H1 (cell line): ENCODE data around the gene SCIMP. TPM values are rescaled to one million over a fixed set of nuclear protein-coding genes. Genes with fewer than 3 reads are reported as not detected.

Experiments
- CTCF ChIA-PET: fragments of 300-600 bp; sonication (Branson Sonifier 250); formaldehyde crosslinking; loops from one replicate; lab custom pipeline; 2021; ENCODE audit not compliant: partially characterized antibody; lab: Charles Lee
- POLR2A ChIA-PET: fragments of 300-600 bp; sonication (Branson Sonifier 250); formaldehyde crosslinking; loops from one replicate; lab custom pipeline; 2021; ENCODE audit warnings: inconsistent platforms; ENCODE audit not compliant: partially characterized antibody; lab: Charles Lee
- DNase-seq, 2 experiments: peaks; one replicate each; pipeline versions ENCODE4 v3.0.0 to v3.0.0-alpha.2; 2010 to 2022; ENCODE audit warnings: low spot score in 2 of 2, low read depth in 1 of 2, mixed read lengths in 1 of 2
- FAIRE-seq: peaks from 2 replicates; lab custom pipeline; 2011; peaks lifted over from hg19 to GRCh38; lab: Jason Lieb, UNC
- H2AFZ ChIP-seq: 2 replicates; pipeline ENCODE4 v1.8.1; 2012; ENCODE audit warnings: low read length, inconsistent platforms
- H2AK5ac ChIP-seq: 2 replicates; pipeline ENCODE4 v1.6.1; 2013; ENCODE audit warnings: low read depth, low read length
- H2BK120ac ChIP-seq: replicated peaks from 2 replicates; pipeline ENCODE3; 2013; ENCODE audit warnings: low read depth, low read length, inconsistent platforms
- H2BK12ac ChIP-seq: 2 replicates; pipeline ENCODE4 v1.6.1; 2013; ENCODE audit warnings: low read depth, low read length
- H2BK15ac ChIP-seq: 2 replicates; pipeline ENCODE4 v1.6.1; 2013; ENCODE audit warnings: low read length
- H2BK20ac ChIP-seq: 2 replicates; pipeline ENCODE4 v1.6.1; 2013; ENCODE audit warnings: low read length
- H2BK5ac ChIP-seq: 2 replicates; pipeline ENCODE4 v1.6.1; 2013; ENCODE audit warnings: low read depth, low read length
- H3K14ac ChIP-seq: 2 replicates; pipeline ENCODE4 v1.6.1; 2013; ENCODE audit warnings: inconsistent platforms; ENCODE audit not compliant: insufficient read length
- H3K18ac ChIP-seq: 2 replicates; pipeline ENCODE4 v1.6.1; 2013; ENCODE audit warnings: low read length; ENCODE audit errors: extremely low read depth
- H3K23ac ChIP-seq: 2 replicates; pipeline ENCODE4 v1.6.1; 2013; ENCODE audit warnings: inconsistent platforms; ENCODE audit not compliant: insufficient read length
- H3K23me2 ChIP-seq: 2 replicates; pipeline ENCODE4 v1.6.1; 2013; ENCODE audit warnings: low read depth, low read length
- H3K27ac ChIP-seq: 2 replicates; pipeline ENCODE4 v1.6.1; 2011; ENCODE audit warnings: low read depth, low read length, inconsistent platforms
- H3K27me3 ChIP-seq, 4 experiments: replicated peaks in 1 of 4; 1 replicate in 1 of 4; 2 replicates in 3 of 4; pipeline versions ENCODE4 v1.6.1 to v1.8.1; 2011 to 2013; ENCODE audit warnings: low read length in 3 of 4, mild to moderate bottlenecking in 3 of 4, inconsistent platforms in 2 of 4, mixed read lengths in 2 of 4, moderate library complexity in 1 of 4; ENCODE audit not compliant: control insufficient read depth in 3 of 4, insufficient read depth in 3 of 4; ENCODE audit errors: extremely low read depth in 1 of 4
- H3K36me3 ChIP-seq, 4 experiments: 2 replicates each; pipeline versions ENCODE4 v1.6.1 to v1.8.1; 2011 to 2013; ENCODE audit warnings: mild to moderate bottlenecking in 4 of 4, low read length in 3 of 4, moderate library complexity in 2 of 4, control low read depth in 1 of 4, inconsistent platforms in 1 of 4; ENCODE audit not compliant: insufficient read depth in 4 of 4, control insufficient read depth in 2 of 4
- H3K4ac ChIP-seq: replicated peaks from 2 replicates; pipeline ENCODE3; 2013; ENCODE audit warnings: low read length, low read depth, mixed read lengths, inconsistent platforms; ENCODE audit not compliant: insufficient read length
- H3K4me1 ChIP-seq, 4 experiments: replicated peaks in 1 of 4; 1 replicate in 1 of 4; 2 replicates in 3 of 4; pipeline versions ENCODE4 v1.6.1 to v1.8.1; 2011 to 2013; ENCODE audit warnings: low read length in 3 of 4, inconsistent platforms in 2 of 4, mixed read lengths in 1 of 4; ENCODE audit not compliant: insufficient read depth in 4 of 4, control insufficient read depth in 3 of 4
- H3K4me2 ChIP-seq, 2 experiments: 2 replicates each; pipeline versions ENCODE4 v1.6.1 to v1.8.1; 2011 to 2013; ENCODE audit warnings: low read depth in 2 of 2, low read length in 2 of 2, control low read depth in 1 of 2, inconsistent platforms in 1 of 2, mild to moderate bottlenecking in 1 of 2; ENCODE audit not compliant: insufficient read depth in 1 of 2
- H3K4me3 ChIP-seq, 4 experiments: fragments of 200-600, 300-600 bp in 1 of 4; sonication (generic), shearing (Covaris generic), sonication (Bioruptor Twin) in 1 of 4; 2 replicates each; pipeline versions ENCODE4 v1.5.1 to v1.8.1; 2011 to 2016; ENCODE audit warnings: low read length in 4 of 4, low read depth in 3 of 4, control low read depth in 2 of 4, inconsistent platforms in 2 of 4, mild to moderate bottlenecking in 2 of 4, mixed read lengths in 1 of 4, moderate library complexity in 1 of 4; ENCODE audit not compliant: insufficient read depth in 2 of 4; ENCODE audit errors: extremely low read depth in 1 of 4
- H3K56ac ChIP-seq: replicated peaks from 2 replicates; pipeline ENCODE3; 2013; ENCODE audit warnings: low read depth, mild to moderate bottlenecking, mixed read lengths, low read length, inconsistent platforms; ENCODE audit not compliant: insufficient read length
- H3K79me1 ChIP-seq: 2 replicates; pipeline ENCODE4 v1.6.1; 2013; ENCODE audit warnings: low read depth, low read length, control low read depth
- H3K79me2 ChIP-seq, 2 experiments: 2 replicates each; pipeline versions ENCODE4 v1.6.1 to v1.8.1; 2012 to 2013; ENCODE audit warnings: low read length in 2 of 2, mild to moderate bottlenecking in 2 of 2, inconsistent platforms in 1 of 2; ENCODE audit not compliant: insufficient read depth in 2 of 2, control insufficient read depth in 1 of 2
- H3K9ac ChIP-seq, 4 experiments: replicated peaks in 1 of 4; 1 replicate in 1 of 4; 2 replicates in 3 of 4; pipeline versions ENCODE4 v1.6.1 to v1.8.1; 2011 to 2013; ENCODE audit warnings: low read depth in 3 of 4, low read length in 3 of 4, control low read depth in 2 of 4, mild to moderate bottlenecking in 2 of 4, moderate library complexity in 2 of 4, inconsistent platforms in 1 of 4; ENCODE audit errors: extremely low read depth in 1 of 4
- H3K9me3 ChIP-seq, 2 experiments: 2 replicates each; pipeline versions ENCODE4 v1.6.1 to v1.8.1; 2012 to 2013; ENCODE audit warnings: mild to moderate bottlenecking in 2 of 2, moderate library complexity in 2 of 2, control low read depth in 1 of 2, inconsistent platforms in 1 of 2, low read depth in 1 of 2, low read length in 1 of 2, mixed read lengths in 1 of 2; ENCODE audit not compliant: insufficient read depth in 2 of 2
- H4K20me1 ChIP-seq, 2 experiments: replicated peaks in 1 of 2; 2 replicates each; pipeline versions ENCODE3 to v1.8.1; 2011 to 2013; ENCODE audit warnings: inconsistent platforms in 2 of 2, low read length in 2 of 2, mild to moderate bottlenecking in 1 of 2; ENCODE audit not compliant: insufficient read depth in 2 of 2, control insufficient read depth in 1 of 2
- H4K5ac ChIP-seq: 2 replicates; pipeline ENCODE4 v1.6.1; 2013; ENCODE audit warnings: low read length, low read depth, mixed read lengths, inconsistent platforms; ENCODE audit not compliant: insufficient read length
- H4K8ac ChIP-seq: 2 replicates; pipeline ENCODE4 v1.8.0; 2013; ENCODE audit warnings: mild to moderate bottlenecking, moderate library complexity, low read length, inconsistent platforms; ENCODE audit not compliant: insufficient read depth; ENCODE audit errors: extremely low read depth
- H4K91ac ChIP-seq: replicated peaks from 2 replicates; pipeline ENCODE3; 2013; ENCODE audit warnings: low read length, mixed read lengths, inconsistent platforms; ENCODE audit not compliant: insufficient read length
- ATF2 ChIP-seq: IDR thresholded peaks from 2 replicates; pipeline ENCODE4 v1.6.1; 2012; ENCODE audit warnings: low read length, inconsistent platforms
- E2F6 ChIP-seq: IDR thresholded peaks from 2 replicates; pipeline ENCODE4 v1.6.1; 2012; ENCODE audit warnings: inconsistent platforms
- EP300 ChIP-seq, 2 experiments: IDR thresholded peaks; 1 replicate in 1 of 2; 2 replicates in 1 of 2; pipeline ENCODE4 v1.6.1; 2011 to 2012; ENCODE audit warnings: low read depth in 2 of 2, low read length in 2 of 2, mild to moderate bottlenecking in 2 of 2, borderline replicate concordance in 1 of 2, inconsistent platforms in 1 of 2, moderate library complexity in 1 of 2
- FOSL1 ChIP-seq: IDR thresholded peaks from 2 replicates; pipeline ENCODE4 v1.6.1; 2011; ENCODE audit warnings: mild to moderate bottlenecking, low read depth, low read length, moderate library complexity; ENCODE audit not compliant: insufficient read depth
- SAP30 ChIP-seq: fragments of 300-600 bp; sonication (generic); IDR thresholded peaks from 2 replicates; pipeline ENCODE4 v1.7.1; 2012; ENCODE audit warnings: low read length, moderate library complexity, mild to moderate bottlenecking, inconsistent platforms; ENCODE audit not compliant: insufficient read depth, insufficient replicate concordance
- TEAD4 ChIP-seq: IDR thresholded peaks from 2 replicates; pipeline ENCODE4 v1.6.1; 2012; ENCODE audit warnings: low read depth, low read length, inconsistent platforms, mixed read lengths
- USF2 ChIP-seq: IDR thresholded peaks from 2 replicates; pipeline ENCODE4 v1.6.1; 2011; ENCODE audit warnings: low read length, improper control_type of control experiment
- WGBS, 2 experiments: shearing (Covaris generic) in 1 of 2; methylation state at CpG; one replicate each; pipeline versions ENCODE4 v1.1.6 to v1.1.7; 2013 to 2015; ENCODE audit warnings: low lambda C conversion rate in 2 of 2, mixed read lengths in 2 of 2, inconsistent platforms in 1 of 2, low coverage in 1 of 2, missing lambda C conversion rate in 1 of 2; ENCODE audit not compliant: insufficient replicate concordance in 2 of 2, insufficient coverage in 1 of 2, insufficient read length in 1 of 2; ENCODE audit errors: extremely low coverage in 1 of 2, missing lambda C conversion rate in 1 of 2; 5-methylcytosine and 5-hydroxymethylcytosine counted together
- polyA plus RNA-seq, 7 experiments: library from polyadenylated mRNA; depleted of rRNA in 3 of 7; stranded (reverse) in 5 of 7; unstranded in 2 of 7; fragments of >200 nt in 5 of 7; fragments of 200-250 nt in 2 of 7; gene quantifications; 1 replicate in 5 of 7; 2 replicates in 1 of 7; 4 replicates in 1 of 7; pipeline versions ENCODE4 v1.2.1 to v1.2.3, GENCODE V29; 2011 to 2013; ENCODE audit warnings: missing spikeins in 2 of 7, mixed read lengths in 2 of 7
- total RNA-seq: library from RNA; stranded (reverse); fragmentation: NEBNext Ultra II Directional; extraction: Animal tissue kit (Norgen Biotek cat#: 25700); gene quantifications from 2 replicates; pipeline ENCODE4 v1.2.1, GENCODE V29; 2021

SCIMP gene
- total and polyA plus RNA-seq, 2 of the 8 experiments (the other 6 are each of a cell fraction or from before 2014, with no cell fraction given), result not detected

GRCh38 chr17:5209396-5209795 is 25.3 kb downstream of the SCIMP start:
- Histone ChIP-seq H2AK5ac (no peak overlapping the region), H2AFZ (no peak overlapping the region)
- FAIRE-seq, result no peak

More at GRCh38 chr17:5209396-5209795, 25.3 kb downstream of the SCIMP start:
- H3K18ac ChIP-seq, result no peak overlapping the region
- TF ChIP-seq EP300 (IDR thresholded peaks at IDR 0.05; ENCODE audit: borderline replicate concordance in 1 of 2, low read depth in 2 of 2, low read length in 2 of 2) (no peak), FOSL1 (no peak), TEAD4 (no peak), ATF2 (no peak), SAP30 (no peak), USF2 (no peak), E2F6 (no peak)
- TF ChIP-seq, all 59 proteins: peak for 0
- Histone ChIP-seq H3K79me2 (no peaks in the 10 kb centered on the region), H3K79me1 (no peaks in the 10 kb centered on the region), H2BK15ac (no peak overlapping the region), H3K4ac (no peak overlapping the region), H4K20me1 (no peaks in the 10 kb centered on the region), H3K9ac (no peak overlapping the region), H3K23ac (no peak overlapping the region), H3K4me3 (no peak overlapping the region), H2BK5ac (no peak overlapping the region), H4K91ac (no peak overlapping the region), H2BK120ac (no peak overlapping the region), H3K27ac (no peak overlapping the region), H3K36me3 (no peaks in the 10 kb centered on the region), H4K8ac (no peak overlapping the region), H3K9me3 (no peaks in the 10 kb centered on the region), H3K27me3 (no peaks in the 10 kb centered on the region), H3K14ac (no peak overlapping the region), H3K4me1 (no peaks in the 10 kb centered on the region), H4K5ac (no peak overlapping the region), H3K23me2 (no peaks in the 10 kb centered on the region), H3K56ac (no peak overlapping the region), H3K4me2 (no peak overlapping the region), H2BK12ac (no peak overlapping the region), H2BK20ac (no peak overlapping the region)
- ChIA-PET CTCF (interaction anchor here (1.2 kb wide), 1 partner anchor 28 kb away, joined by 5 read pairs; no protein-coding TSS in a partner anchor), POLR2A (no interaction called here)
- no peak for DNase-seq
- 92% methylated on average over 3 of the region's 3 CpGs; no CpG with 5 or more reads in 1 of the 2 experiments for WGBS, 2 experiments
